Uterus (tissue), 4 donors: ENCODE results near the gene NPHP4. TPM values are rescaled to one million over a fixed set of nuclear protein-coding genes. Genes with fewer than 3 reads are reported as not detected.

Experiments used
- DNase-seq, 2 donors: peaks; one replicate each; pipeline ENCODE4 v3.0.0-alpha.2; 2019 to 2020
- H3K27ac ChIP-seq, 2 donors: fragments of 200-600 bp; sonication (generic); 1 replicate in 1 of 2; 2 replicates in 1 of 2; pipeline ENCODE4 v1.5.1; 2016 to 2018
- H3K27me3 ChIP-seq, 2 donors: fragments of 200-600 bp; sonication (generic); one replicate each; pipeline ENCODE4 v1.5.1; 2018 to 2019; ENCODE audit warnings: control low read depth in 1 of 2
- H3K36me3 ChIP-seq, 2 donors: fragments of 200-600 bp; sonication (generic); one replicate each; pipeline ENCODE4 v1.5.1; 2019; ENCODE audit warnings: control low read depth in 1 of 2
- H3K4me1 ChIP-seq, 2 donors: fragments of 200-600 bp; sonication (generic); one replicate each; pipeline ENCODE4 v1.5.1; 2018 to 2019; ENCODE audit warnings: control low read depth in 1 of 2
- H3K4me3 ChIP-seq, 2 donors: fragments of 200-600 bp; sonication (generic); 1 replicate in 1 of 2; 2 replicates in 1 of 2; pipeline ENCODE4 v1.5.1; 2018 to 2019; ENCODE audit warnings: mild to moderate bottlenecking in 1 of 2
- H3K9me3 ChIP-seq, 2 donors: fragments of 200-600 bp; sonication (generic); one replicate each; pipeline ENCODE4 v1.5.1; 2019; ENCODE audit warnings: control low read depth in 1 of 2
- POLR2A ChIP-seq, 2 donors: fragments of 450-650 bp; IDR thresholded peaks; one replicate each; pipeline ENCODE4 v1.6.1; 2016; ENCODE audit warnings: antibody characterized with exemption in 2 of 2, mild to moderate bottlenecking in 1 of 2, moderate library complexity in 1 of 2
- intact Hi-C: fragments of 100-400 bp; cut with DNase I; formaldehyde crosslinking; loops from one replicate; pipeline ENCODE4 v1.15.1; 2023; ENCODE audit warnings: low total_unique reads
- total RNA-seq, 4 donors: library from RNA; depleted of rRNA in 3 of 4; stranded (reverse); fragments of >200 nt in 3 of 4; gene quantifications; one replicate each; pipeline versions ENCODE4 v1.1.0 to v1.2.4, GENCODE V29; 2014 to 2023
- TF ChIP-seq, protein P1 (sequence below), 4 experiments: fragments of 200-600 bp in 2 of 4; fragments of 450-650 bp in 2 of 4; sonication (generic) in 2 of 4; IDR thresholded peaks; one replicate each; pipeline ENCODE4 v1.5.1; 2016 to 2019; ENCODE audit warnings: antibody characterized with exemption in 4 of 4, mild to moderate bottlenecking in 2 of 4, moderate library complexity in 1 of 4
- donor health status: DM: yes; HTN: yes; CAD: no.

Gene NPHP4
- total RNA-seq, 4 donors from 2014 or later = 1.3 to 16.2 (median 7.0) TPM

DNA sequence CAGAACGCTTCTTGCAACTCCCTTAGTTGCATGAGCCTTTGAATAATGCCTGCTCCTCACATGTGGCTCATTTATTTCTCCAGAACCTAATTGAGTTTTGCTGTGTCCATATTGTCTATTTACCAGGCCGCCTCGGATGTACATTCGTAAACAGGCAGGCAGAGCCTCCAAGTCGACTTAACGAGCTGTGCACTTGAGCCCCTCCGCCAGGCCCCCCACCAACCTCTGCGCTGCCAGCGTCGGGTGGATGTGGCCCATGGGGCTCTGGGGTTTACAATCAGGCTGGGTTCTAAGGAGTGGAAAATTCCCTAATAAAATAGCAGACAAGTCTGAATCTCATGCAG lies 106.1 kb downstream of the NPHP4 start:
- Histone ChIP-seq H3K27me3 (no peaks in the 10 kb centered on the region), H3K4me3 (no peak overlapping the region), H3K4me1 (no peaks in the 10 kb centered on the region), H3K36me3 (no peaks in the 10 kb centered on the region), H3K27ac (no peak overlapping the region), H3K9me3 (no peaks in the 10 kb centered on the region)
- TF ChIP-seq, protein P1, sequence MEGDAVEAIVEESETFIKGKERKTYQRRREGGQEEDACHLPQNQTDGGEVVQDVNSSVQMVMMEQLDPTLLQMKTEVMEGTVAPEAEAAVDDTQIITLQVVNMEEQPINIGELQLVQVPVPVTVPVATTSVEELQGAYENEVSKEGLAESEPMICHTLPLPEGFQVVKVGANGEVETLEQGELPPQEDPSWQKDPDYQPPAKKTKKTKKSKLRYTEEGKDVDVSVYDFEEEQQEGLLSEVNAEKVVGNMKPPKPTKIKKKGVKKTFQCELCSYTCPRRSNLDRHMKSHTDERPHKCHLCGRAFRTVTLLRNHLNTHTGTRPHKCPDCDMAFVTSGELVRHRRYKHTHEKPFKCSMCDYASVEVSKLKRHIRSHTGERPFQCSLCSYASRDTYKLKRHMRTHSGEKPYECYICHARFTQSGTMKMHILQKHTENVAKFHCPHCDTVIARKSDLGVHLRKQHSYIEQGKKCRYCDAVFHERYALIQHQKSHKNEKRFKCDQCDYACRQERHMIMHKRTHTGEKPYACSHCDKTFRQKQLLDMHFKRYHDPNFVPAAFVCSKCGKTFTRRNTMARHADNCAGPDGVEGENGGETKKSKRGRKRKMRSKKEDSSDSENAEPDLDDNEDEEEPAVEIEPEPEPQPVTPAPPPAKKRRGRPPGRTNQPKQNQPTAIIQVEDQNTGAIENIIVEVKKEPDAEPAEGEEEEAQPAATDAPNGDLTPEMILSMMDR (IDR thresholded peaks at IDR 0.05) = no peak
- no peak for TF ChIP-seq POLR2A (IDR thresholded peaks at IDR 0.05)
- no peak for DNase-seq
- intact Hi-C loops = no loop called here

DNA sequence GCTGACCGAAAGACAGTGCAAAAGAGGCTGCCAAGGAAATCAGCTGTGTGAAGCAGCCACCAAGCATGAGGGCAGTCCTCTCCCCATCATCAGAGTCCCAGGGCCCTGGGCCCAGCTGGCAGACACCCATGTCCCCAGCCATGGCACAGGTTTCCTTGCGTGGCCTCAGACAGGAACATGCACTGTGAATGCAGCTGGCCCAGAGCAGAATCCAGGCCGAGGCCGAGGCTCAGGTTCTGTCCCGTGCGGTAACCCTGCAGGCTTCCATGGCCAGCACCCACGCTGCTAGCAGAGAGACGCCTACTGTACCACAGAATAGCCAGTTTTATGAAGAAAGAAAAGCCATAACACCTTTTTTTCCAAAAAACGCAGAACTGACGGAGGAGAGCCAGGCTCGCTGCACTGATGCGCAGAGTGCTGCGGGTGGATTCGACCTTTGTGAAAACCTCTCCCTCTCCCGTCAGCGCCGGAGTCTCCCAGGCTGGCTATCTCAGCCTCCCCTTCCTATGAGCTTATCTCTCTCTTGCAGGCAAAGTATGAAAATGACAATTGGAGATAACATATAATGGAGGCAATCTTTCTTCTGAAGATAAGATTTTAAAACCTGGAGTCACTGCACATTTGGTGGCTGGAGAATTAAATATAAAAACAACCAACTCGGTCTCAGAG lies 106.6 kb downstream of the NPHP4 start:
- intact Hi-C loops = no loop called here

DNA sequence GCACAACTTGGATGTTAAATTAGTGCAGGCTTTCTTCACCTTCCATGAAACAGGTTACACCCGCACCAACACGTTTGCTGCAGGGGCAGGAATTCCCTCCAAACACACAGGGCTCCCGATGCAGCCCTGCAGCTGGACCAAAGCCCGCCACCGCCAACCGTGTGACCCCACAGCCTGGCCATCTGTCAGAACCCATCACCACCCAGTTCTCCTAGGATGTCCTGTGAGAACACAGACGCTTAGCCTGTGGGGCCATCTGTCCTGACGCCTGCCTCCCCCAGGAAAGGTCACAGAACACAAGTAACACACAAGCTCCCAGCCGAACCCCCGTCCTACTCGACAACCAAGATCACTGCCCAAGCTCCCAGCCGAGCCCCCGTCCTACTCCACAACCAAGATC lies 108.1 kb downstream of the NPHP4 start:
- Histone ChIP-seq H3K4me1 (no peaks in the 10 kb centered on the region), H3K9me3 (no peaks in the 10 kb centered on the region), H3K36me3 (no peaks in the 10 kb centered on the region), H3K27ac (no peak overlapping the region), H3K4me3 (no peak overlapping the region), H3K27me3 (no peaks in the 10 kb centered on the region)
- no peak for DNase-seq
- intact Hi-C loops = no loop called here
- no peak for TF ChIP-seq POLR2A (IDR thresholded peaks at IDR 0.05)
- TF ChIP-seq, protein P1 (IDR thresholded peaks at IDR 0.05) = no peak

More for the DNA sequence above, 106.6 kb downstream of the NPHP4 start:
- Histone ChIP-seq H3K9me3 (no peaks in the 10 kb centered on the region), H3K27ac (no peak overlapping the region), H3K36me3 (no peaks in the 10 kb centered on the region), H3K4me1 (no peaks in the 10 kb centered on the region), H3K4me3 (no peak overlapping the region), H3K27me3 (no peaks in the 10 kb centered on the region)
- no peak for DNase-seq
- TF ChIP-seq, protein P1 (IDR thresholded peaks at IDR 0.05) = no peak
- TF ChIP-seq POLR2A (IDR thresholded peaks at IDR 0.05) = no peak

DNA sequence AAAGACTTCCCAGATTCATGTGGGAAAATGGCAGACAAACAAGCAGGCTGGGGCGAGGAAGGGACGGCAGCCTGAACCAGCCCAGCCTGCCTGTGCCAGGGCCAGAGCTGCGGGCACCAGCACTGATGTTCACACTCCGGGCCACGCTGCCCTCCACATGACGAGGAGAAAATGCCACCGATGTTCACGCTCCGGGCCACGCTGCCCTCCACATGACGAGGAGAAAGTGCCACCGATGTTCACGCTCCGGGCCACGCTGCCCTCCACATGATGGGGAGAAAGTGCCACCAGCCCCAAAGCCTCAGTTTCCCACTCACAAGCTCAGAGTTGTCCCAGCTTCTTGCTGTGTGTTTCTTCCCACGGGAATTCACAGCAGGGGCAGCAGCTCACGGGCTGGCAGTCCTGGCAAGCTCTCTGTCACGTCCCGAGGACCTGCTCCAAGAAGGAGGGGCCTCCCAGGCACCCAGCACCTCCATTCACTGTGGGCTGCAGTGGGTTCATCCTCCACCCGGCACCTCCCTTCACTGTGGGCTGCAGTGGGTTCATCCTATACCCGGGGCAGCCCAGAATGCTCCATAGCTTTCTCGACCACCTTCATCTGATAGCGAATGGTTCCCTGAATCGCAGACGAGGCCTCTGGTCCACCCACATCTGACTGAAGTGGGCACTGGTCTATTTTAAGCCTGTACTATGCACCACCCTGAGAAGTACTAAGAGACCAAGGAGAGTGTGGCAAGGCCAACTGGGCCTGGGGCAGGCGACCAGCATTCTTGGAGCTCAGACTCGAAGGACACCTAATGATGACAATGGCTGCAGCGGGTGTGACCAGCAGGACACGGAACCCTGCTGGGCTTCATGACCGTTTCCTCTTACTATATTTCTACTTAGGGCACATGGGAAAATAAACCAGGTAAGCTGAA lies 108.8 kb downstream of the NPHP4 start:
- Histone ChIP-seq H3K4me1 (no peaks in the 10 kb centered on the region), H3K4me3 (no peak overlapping the region), H3K36me3 (no peaks in the 10 kb centered on the region), H3K9me3 (no peaks in the 10 kb centered on the region), H3K27me3 (no peaks in the 10 kb centered on the region), H3K27ac (no peak overlapping the region)
- TF ChIP-seq, protein P1 (IDR thresholded peaks at IDR 0.05) = no peak
- TF ChIP-seq POLR2A (IDR thresholded peaks at IDR 0.05) = no peak
- DNase-seq = no peak
- intact Hi-C loops = no loop called here
